ENCODE data around the gene MPHOSPH9. TPM values are rescaled to one million over a fixed set of nuclear protein-coding genes. Genes with fewer than 3 reads are reported as not detected.
"Not testable (repeated sequence)": the region's sequence is repeated elsewhere in the genome, so short reads cannot be mapped to it uniquely, and the experiment has no call there.

Gene MPHOSPH9
- total RNA-seq, 1 donor from 2014 or later: 94.5 TPM

GRCh38 chr12:123258593-123258992, 25.7 kb upstream of the MPHOSPH9 start:
- intact Hi-C loops (cut with micrococcal nuclease): no loop called here

- intact Hi-C loops (cut with micrococcal nuclease): no loop called here
These were observed 22.0 kb upstream of the MPHOSPH9 start for GRCh38 chr12:123254853-123255446.

- intact Hi-C loops (cut with micrococcal nuclease): no loop called here
These were observed 20.9 kb upstream of the MPHOSPH9 start for GRCh38 chr12:123253641-123254459.

- intact Hi-C loops (cut with micrococcal nuclease): not testable (repeated sequence)
These were observed 19.4 kb upstream of the MPHOSPH9 start for GRCh38 chr12:123252365-123252764.

- intact Hi-C loops (cut with micrococcal nuclease): no loop called here
These were observed 18.6 kb upstream of the MPHOSPH9 start for GRCh38 chr12:123251403-123252076.

GRCh38 chr12:123250471-123251383, 17.8 kb upstream of the MPHOSPH9 start:
- intact Hi-C loops (cut with micrococcal nuclease): no loop called here

GRCh38 chr12:123248996-123249741, 16.2 kb upstream of the MPHOSPH9 start:
- intact Hi-C loops (cut with micrococcal nuclease): not testable (repeated sequence)

GRCh38 chr12:123248129-123248528, 15.2 kb upstream of the MPHOSPH9 start:
- intact Hi-C loops (cut with micrococcal nuclease): not testable (repeated sequence)

- intact Hi-C loops (cut with micrococcal nuclease): no loop called here
These were observed 12.7 kb upstream of the MPHOSPH9 start for GRCh38 chr12:123245678-123246077.

- intact Hi-C loops (cut with micrococcal nuclease): no loop called here
These were observed 10.8 kb upstream of the MPHOSPH9 start for GRCh38 chr12:123243671-123244262.

- intact Hi-C loops (cut with micrococcal nuclease): no loop called here
These were observed 9.4 kb upstream of the MPHOSPH9 start for GRCh38 chr12:123242116-123242904.

GRCh38 chr12:123238961-123239360, 6.0 kb upstream of the MPHOSPH9 start:
- intact Hi-C loops (cut with micrococcal nuclease): loop anchor here (1.0 to 5.0 kb wide), 9 partner anchors 16 to 446 kb away; partner anchors contain the start of gene OGFOD2

- intact Hi-C loops (cut with micrococcal nuclease): loop anchor here (1.0 to 5.0 kb wide), 9 partner anchors 15 to 446 kb away; partner anchors contain the start of gene OGFOD2
These were observed 5.4 kb upstream of the MPHOSPH9 start for GRCh38 chr12:123238330-123238682.

GRCh38 chr12:123237646-123238329, 4.8 kb upstream of the MPHOSPH9 start:
- intact Hi-C loops (cut with micrococcal nuclease): loop anchor here (1.0 to 5.0 kb wide), 10 partner anchors 14 to 445 kb away; partner anchors contain the start of gene OGFOD2

GRCh38 chr12:123233505-123234308, 766 bp upstream of the MPHOSPH9 start:
- intact Hi-C loops (cut with micrococcal nuclease): loop anchor here (1.0 to 5.0 kb wide), 19 partner anchors 10 to 1007 kb away; partner anchors contain the start of genes CDK2AP1, DENR, DIABLO and EIF2B1

- intact Hi-C loops (cut with micrococcal nuclease): loop anchor here (2.0 to 5.0 kb wide), 9 partner anchors 38 to 1006 kb away; partner anchors contain the start of genes CDK2AP1, DENR, DIABLO and PITPNM2
These were observed 502 bp downstream of the MPHOSPH9 start for GRCh38 chr12:123232472-123232806.

GRCh38 chr12:123231931-123232330, 1.0 kb downstream of the MPHOSPH9 start:
- intact Hi-C loops (cut with micrococcal nuclease): loop anchor here (2.0 to 5.0 kb wide), 9 partner anchors 39 to 1005 kb away; partner anchors contain the start of genes CDK2AP1, DENR, DIABLO and PITPNM2
